Testis (tissue), 3 donors: ENCODE data around the gene GAA. TPM values are rescaled to one million over a fixed set of nuclear protein-coding genes. Genes with fewer than 3 reads are reported as not detected.

Experiments
- DNase-seq: peaks from one replicate; pipeline ENCODE4 v3.0.0-alpha.2; 2019
- H3K27ac ChIP-seq, 2 donors: fragments of 200-600 bp; sonication (generic); one replicate each; pipeline ENCODE4 v1.5.1; 2019
- H3K27me3 ChIP-seq: fragments of 200-600 bp; sonication (generic); one replicate; pipeline ENCODE4 v1.5.1; 2019
- H3K36me3 ChIP-seq: fragments of 200-600 bp; sonication (generic); one replicate; pipeline ENCODE4 v1.5.1; 2017; ENCODE audit warnings: low read depth; ENCODE audit errors: missing control alignments
- H3K4me1 ChIP-seq: fragments of 200-600 bp; sonication (generic); one replicate; pipeline ENCODE4 v1.5.1; 2019
- H3K4me3 ChIP-seq, 2 donors: fragments of 200-600 bp; sonication (generic); one replicate each; pipeline ENCODE4 v1.5.1; 2017 to 2019
- H3K9me3 ChIP-seq: fragments of 200-600 bp; sonication (generic); one replicate; pipeline ENCODE4 v1.5.1; 2017
- POLR2A ChIP-seq: fragments of 450-650 bp; IDR thresholded peaks from one replicate; pipeline ENCODE4 v1.6.1; 2017; ENCODE audit warnings: antibody characterized with exemption, mild to moderate bottlenecking, moderate library complexity
- WGBS, 2 donors: methylation state at CpG; one replicate each; pipeline ENCODE4 v1.1.5; 2018; 5-methylcytosine and 5-hydroxymethylcytosine counted together
- intact Hi-C: fragments of 100-400 bp; cut with DNase I; formaldehyde crosslinking; loops from one replicate; pipeline ENCODE4 v1.15.1; 2023; ENCODE audit warnings: low total_unique reads
- polyA plus RNA-seq: library from polyadenylated mRNA; stranded (reverse); fragments of 350-450 nt; fragmentation: Illumina TruSeq; extraction: RNeasy Lipid Tissue Mini Kit (QIAGEN cat#74804); gene quantifications from one replicate; pipeline ENCODE4 v1.2.3, GENCODE V29; 2014; ENCODE audit warnings: low read depth, low replicate concordance; ENCODE audit not compliant: insufficient read depth
- total RNA-seq, 2 donors: library from RNA; depleted of rRNA; stranded (reverse); fragments of >200 nt; gene quantifications; one replicate each; pipeline ENCODE4 v1.2.3, GENCODE V29; 2016
- TF ChIP-seq, protein P1 (sequence below), 3 experiments: fragments of 450-650 bp in 2 of 3; fragments of 200-600 bp in 1 of 3; sonication (generic) in 1 of 3; IDR thresholded peaks; one replicate each; pipeline ENCODE4 v1.5.1; 2016 to 2019; ENCODE audit warnings: antibody characterized with exemption in 3 of 3, mild to moderate bottlenecking in 2 of 3, moderate library complexity in 1 of 3

The GAA gene
- total and polyA plus RNA-seq, 3 donors from 2014 or later: 155 to 190 (median 166) TPM

DNA sequence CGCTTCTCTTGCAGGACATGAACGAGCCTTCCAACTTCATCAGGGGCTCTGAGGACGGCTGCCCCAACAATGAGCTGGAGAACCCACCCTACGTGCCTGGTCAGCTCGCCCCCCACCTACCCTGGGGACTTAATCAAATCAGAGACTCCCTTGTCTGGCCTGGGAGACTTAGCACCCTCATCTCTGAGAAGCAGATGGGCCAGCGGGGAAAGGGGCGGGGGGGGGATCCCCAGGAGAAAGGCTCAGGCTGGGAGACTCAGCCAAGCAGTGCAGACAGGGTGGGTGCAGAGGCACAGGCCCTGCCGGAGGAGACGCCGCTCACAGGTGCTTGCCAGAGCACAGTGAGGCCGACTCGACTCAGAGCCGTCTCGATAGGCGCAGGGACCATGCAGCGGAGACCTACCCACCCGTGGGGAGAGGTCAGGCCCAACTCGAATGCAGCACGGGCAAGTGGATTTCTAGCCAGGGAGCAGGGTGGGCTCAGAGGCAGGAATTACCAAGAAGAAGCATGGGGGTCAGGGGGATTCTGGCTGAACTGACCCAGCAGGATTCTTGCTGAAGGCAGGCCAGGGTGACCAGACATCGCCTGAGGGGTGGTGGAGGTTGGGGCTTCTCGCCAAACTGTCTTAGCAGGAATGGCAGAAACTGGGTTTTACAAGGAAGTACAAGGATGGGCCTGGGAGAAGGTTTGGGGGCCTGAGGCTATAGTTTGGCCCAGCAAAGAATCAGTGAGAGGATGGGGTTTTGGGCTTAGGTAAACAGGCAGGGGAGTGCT lies 9.7 kb downstream of the GAA start:
- no peaks in the 10 kb centered on the region for H3K4me1 ChIP-seq
- WGBS, 2 donors: 93 to 94% methylated on average over 21 of the region's 21 CpGs
- DNase-seq: no peak
- H3K36me3 ChIP-seq: no peaks in the 10 kb centered on the region
- TF ChIP-seq POLR2A: no peak
- TF ChIP-seq, protein P1, sequence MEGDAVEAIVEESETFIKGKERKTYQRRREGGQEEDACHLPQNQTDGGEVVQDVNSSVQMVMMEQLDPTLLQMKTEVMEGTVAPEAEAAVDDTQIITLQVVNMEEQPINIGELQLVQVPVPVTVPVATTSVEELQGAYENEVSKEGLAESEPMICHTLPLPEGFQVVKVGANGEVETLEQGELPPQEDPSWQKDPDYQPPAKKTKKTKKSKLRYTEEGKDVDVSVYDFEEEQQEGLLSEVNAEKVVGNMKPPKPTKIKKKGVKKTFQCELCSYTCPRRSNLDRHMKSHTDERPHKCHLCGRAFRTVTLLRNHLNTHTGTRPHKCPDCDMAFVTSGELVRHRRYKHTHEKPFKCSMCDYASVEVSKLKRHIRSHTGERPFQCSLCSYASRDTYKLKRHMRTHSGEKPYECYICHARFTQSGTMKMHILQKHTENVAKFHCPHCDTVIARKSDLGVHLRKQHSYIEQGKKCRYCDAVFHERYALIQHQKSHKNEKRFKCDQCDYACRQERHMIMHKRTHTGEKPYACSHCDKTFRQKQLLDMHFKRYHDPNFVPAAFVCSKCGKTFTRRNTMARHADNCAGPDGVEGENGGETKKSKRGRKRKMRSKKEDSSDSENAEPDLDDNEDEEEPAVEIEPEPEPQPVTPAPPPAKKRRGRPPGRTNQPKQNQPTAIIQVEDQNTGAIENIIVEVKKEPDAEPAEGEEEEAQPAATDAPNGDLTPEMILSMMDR (IDR thresholded peaks at IDR 0.05): no peak
- no peaks in the 10 kb centered on the region for H3K27me3 ChIP-seq
- H3K4me3 ChIP-seq: no peak overlapping the region
- no peaks in the 10 kb centered on the region for H3K9me3 ChIP-seq
- no peak overlapping the region for H3K27ac ChIP-seq
- intact Hi-C loops: no loop called here

GRCh38 chr17:80111702-80112470 lies 10.5 kb downstream of the GAA start:
- Histone ChIP-seq H3K27me3 (no peaks in the 10 kb centered on the region), H3K36me3 (no peaks in the 10 kb centered on the region), H3K27ac (no peak overlapping the region), H3K4me1 (no peaks in the 10 kb centered on the region), H3K4me3 (no peak overlapping the region), H3K9me3 (no peaks in the 10 kb centered on the region)
- WGBS, 2 donors: 86 to 90% methylated on average over 12 to 24 of the region's 26 CpGs
- peak; percentile 2 for DNase-seq
- intact Hi-C loops: no loop called here
- TF ChIP-seq, protein P1 (IDR thresholded peaks at IDR 0.05): no peak
- TF ChIP-seq POLR2A: no peak

DNA sequence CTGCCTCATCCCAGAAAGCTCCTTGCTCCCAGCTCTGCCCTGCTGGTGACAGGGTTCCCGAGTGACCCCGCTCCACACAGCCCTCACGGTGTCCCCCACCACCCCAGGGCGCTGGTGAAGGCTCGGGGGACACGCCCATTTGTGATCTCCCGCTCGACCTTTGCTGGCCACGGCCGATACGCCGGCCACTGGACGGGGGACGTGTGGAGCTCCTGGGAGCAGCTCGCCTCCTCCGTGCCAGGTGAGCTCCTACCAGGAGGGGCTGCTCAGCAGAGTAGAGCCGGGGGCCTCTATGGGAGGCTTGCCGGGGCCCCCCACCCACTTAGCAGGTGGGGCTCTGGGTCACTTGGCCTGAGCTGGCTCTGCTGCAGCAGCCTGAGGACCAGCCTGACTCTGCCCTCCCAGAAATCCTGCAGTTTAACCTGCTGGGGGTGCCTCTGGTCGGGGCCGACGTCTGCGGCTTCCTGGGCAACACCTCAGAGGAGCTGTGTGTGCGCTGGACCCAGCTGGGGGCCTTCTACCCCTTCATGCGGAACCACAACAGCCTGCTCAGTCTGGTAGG lies 11.2 kb downstream of the GAA start:
- no peak overlapping the region for H3K4me3 ChIP-seq
- no peaks in the 10 kb centered on the region for H3K4me1 ChIP-seq
- WGBS, 2 donors: 97% methylated on average over 24 of the region's 24 CpGs; no CpG with 5 or more reads in 1 of the 2 donors
- H3K36me3 ChIP-seq: no peaks in the 10 kb centered on the region
- intact Hi-C loops: no loop called here
- no peak for DNase-seq
- no peaks in the 10 kb centered on the region for H3K27me3 ChIP-seq
- no peak overlapping the region for H3K27ac ChIP-seq
- H3K9me3 ChIP-seq: no peaks in the 10 kb centered on the region
- TF ChIP-seq POLR2A: no peak
- TF ChIP-seq, protein P1 (IDR thresholded peaks at IDR 0.05): no peak

- Histone ChIP-seq H3K27me3 (no peaks in the 10 kb centered on the region), H3K27ac (no peak overlapping the region), H3K4me1 (no peaks in the 10 kb centered on the region), H3K4me3 (no peak overlapping the region), H3K36me3 (no peaks in the 10 kb centered on the region), H3K9me3 (no peaks in the 10 kb centered on the region)
- DNase-seq: no peak
- intact Hi-C loops: no loop called here
- WGBS, 2 donors: 91 to 95% methylated on average over 3 to 20 of the region's 20 CpGs
- TF ChIP-seq, protein P1 (IDR thresholded peaks at IDR 0.05): no peak
- no peak for TF ChIP-seq POLR2A
These were observed 11.7 kb downstream of the GAA start for GRCh38 chr17:80113033-80113484.
